B cell (primary cell): ENCODE measurements around the gene MEGF11. TPM values are rescaled to one million over a fixed set of nuclear protein-coding genes. Genes with fewer than 3 reads are reported as not detected.

ENCODE experiments used
- ATAC-seq: fragments of 200-7000 bp; cut with Tn5 transposase; one replicate; pipeline ENCODE4 v1.10.0; 2021; ENCODE audit warnings: low read depth, mild to moderate bottlenecking, moderate number of reproducible peaks, moderate library complexity
- CTCF ChIA-PET: fragments of 350-600 bp; sonication (Branson Sonifier 250); formaldehyde crosslinking; loops from one replicate; lab custom pipeline; 2021; ENCODE audit warnings: antibody characterized with exemption, inconsistent platforms; lab: Charles Lee
- POLR2A ChIA-PET: fragments of 350-600 bp; sonication (Branson Sonifier 250); formaldehyde crosslinking; loops from one replicate; lab custom pipeline; 2021; ENCODE audit warnings: antibody characterized with exemption; lab: Charles Lee
- DNase-seq: peaks from one replicate; pipeline ENCODE4 v3.0.0; 2013
- H2AFZ ChIP-seq: 2 replicates; pipeline ENCODE4 v1.6.1; 2012; ENCODE audit warnings: mild to moderate bottlenecking, low read depth, low read length; ENCODE audit not compliant: insufficient read depth, poor library complexity, severe bottlenecking
- H3K27ac ChIP-seq, 2 donors: 1 replicate in 1 of 2; 2 replicates in 1 of 2; pipeline ENCODE4 v1.5.1; 2012 to 2013; ENCODE audit warnings: low read length in 2 of 2, mild to moderate bottlenecking in 2 of 2, moderate library complexity in 1 of 2
- H3K27me3 ChIP-seq, 4 experiments: fragments of 200-600 bp in 1 of 4; sonication (generic) in 1 of 4; replicated peaks in 1 of 4; 1 replicate in 2 of 4; 2 replicates in 2 of 4; pipeline versions ENCODE4 v1.6.1 to v1.7.0; 2013 to 2016; ENCODE audit warnings: low read length in 3 of 4, mild to moderate bottlenecking in 2 of 4, mixed read lengths in 1 of 4, moderate library complexity in 1 of 4; ENCODE audit not compliant: insufficient read depth in 4 of 4, control insufficient read depth in 3 of 4; ENCODE audit errors: control extremely low read depth in 1 of 4
- H3K36me3 ChIP-seq, 2 experiments: replicated peaks in 1 of 2; 1 replicate in 1 of 2; 2 replicates in 1 of 2; pipeline versions ENCODE4 v1.6.1 to v1.7.1; 2013; ENCODE audit warnings: low read length in 1 of 2; ENCODE audit not compliant: insufficient read depth in 2 of 2, control insufficient read depth in 1 of 2; ENCODE audit errors: control extremely low read depth in 1 of 2, extremely low read depth in 1 of 2
- H3K4me1 ChIP-seq, 2 donors: fragments of 200-600 bp in 1 of 2; sonication (generic) in 1 of 2; 1 replicate in 1 of 2; 2 replicates in 1 of 2; pipeline versions ENCODE4 v1.5.1 to v1.6.1; 2013 to 2017; ENCODE audit warnings: low read length in 2 of 2; ENCODE audit not compliant: control insufficient read depth in 2 of 2, insufficient read depth in 2 of 2
- H3K4me2 ChIP-seq: replicated peaks from 2 replicates; pipeline ENCODE3; 2012; ENCODE audit warnings: mild to moderate bottlenecking, low read depth, low read length; ENCODE audit not compliant: poor library complexity, severe bottlenecking
- H3K4me3 ChIP-seq, 5 experiments: fragments of 200-600 bp in 1 of 5; sonication (generic) in 1 of 5; 1 replicate in 3 of 5; 2 replicates in 2 of 5; pipeline versions ENCODE4 v1.5.1 to v1.7.0; 2011 to 2016; ENCODE audit warnings: low read length in 4 of 5, mild to moderate bottlenecking in 4 of 5, low read depth in 2 of 5, control low read depth in 1 of 5, moderate library complexity in 1 of 5; ENCODE audit not compliant: insufficient read depth in 1 of 5; ENCODE audit errors: control extremely low read depth in 1 of 5, extremely low read depth in 1 of 5
- H3K79me2 ChIP-seq: fragments of 200-600 bp; sonication (generic); one replicate; pipeline ENCODE4 v1.6.0; 2016; ENCODE audit warnings: low read length; ENCODE audit not compliant: control insufficient read depth, insufficient read depth
- H3K9ac ChIP-seq: fragments of 200-600 bp; sonication (generic); 2 replicates; pipeline ENCODE4 v1.6.1; 2017; ENCODE audit warnings: mild to moderate bottlenecking, low read length, moderate library complexity
- H3K9me3 ChIP-seq, 3 donors: one replicate each; pipeline versions ENCODE4 v1.6.1 to v1.7.1; 2013; ENCODE audit warnings: low read length in 2 of 3; ENCODE audit not compliant: control insufficient read depth in 2 of 3, insufficient read depth in 1 of 3; ENCODE audit errors: control extremely low read depth in 1 of 3
- H4K20me1 ChIP-seq: 2 replicates; pipeline ENCODE4 v1.6.0; 2012; ENCODE audit warnings: mild to moderate bottlenecking, low read length; ENCODE audit not compliant: insufficient read depth, control insufficient read depth, poor library complexity, severe bottlenecking
- H3K27ac Mint-ChIP-seq: one replicate; pipeline ENCODE4 v1.8.0; 2021; ENCODE audit warnings: mixed read lengths
- H3K27me3 Mint-ChIP-seq: one replicate; pipeline ENCODE4 v1.8.0; 2021; ENCODE audit warnings: mixed read lengths
- H3K4me1 Mint-ChIP-seq: one replicate; pipeline ENCODE4 v1.8.0; 2021; ENCODE audit warnings: mixed read lengths
- H3K4me3 Mint-ChIP-seq: one replicate; pipeline ENCODE4 v1.8.0; 2021; ENCODE audit warnings: mixed read lengths
- H3K9me3 Mint-ChIP-seq: one replicate; pipeline ENCODE4 v1.8.0; 2022; ENCODE audit warnings: mixed read lengths; ENCODE audit not compliant: insufficient read depth
- CTCF ChIP-seq: fragments of 200-600 bp; IDR thresholded peaks from one replicate; pipeline ENCODE4 v1.8.0; 2022; ENCODE audit warnings: antibody characterized with exemption, mild to moderate bottlenecking
- EZH2 ChIP-seq: IDR thresholded peaks from 2 replicates; pipeline ENCODE4 v1.6.1; 2012; ENCODE audit warnings: borderline replicate concordance, low read depth, mild to moderate bottlenecking, moderate library complexity, low read length; ENCODE audit not compliant: insufficient read depth, poor library complexity, severe bottlenecking
- WGBS: methylation state at CpG from one replicate; pipeline ENCODE4 v1.1.5; 2013; ENCODE audit warnings: missing lambda C conversion rate; ENCODE audit not compliant: insufficient coverage; 5-methylcytosine and 5-hydroxymethylcytosine counted together
- intact Hi-C: fragments of 100-400 bp; cut with micrococcal nuclease; formaldehyde crosslinking; loops from one replicate; pipeline ENCODE4 v1.10.0; 2022
- polyA plus RNA-seq: library from polyadenylated mRNA; depleted of rRNA; stranded (reverse); fragments of >200 nt; gene quantifications from 2 replicates; pipeline ENCODE4 v1.2.3, GENCODE V29; 2012
- total RNA-seq, 2 donors: library from RNA; stranded (reverse); fragments of 120-200 nt in 1 of 2; gene quantifications; 1 replicate in 1 of 2; 2 replicates in 1 of 2; pipeline versions ENCODE4 v1.2.3 to v1.2.4, GENCODE V29; 2013 to 2022

MEGF11 gene
- total and polyA plus RNA-seq, 2 donors (not counting 1 experiment from before 2014, with no cell fraction given), result 0.04 to 0.34 TPM

- Histone ChIP-seq H3K4me3 (no peak overlapping the region), H3K27me3 (peaks cover 0 to 3% (median 0%) of the 10 kb centered on the region in 4 experiments), H3K36me3 (no peaks in the 10 kb centered on the region), H3K4me2 (no peak overlapping the region), H4K20me1 (no peaks in the 10 kb centered on the region), H3K4me1 (no peaks in the 10 kb centered on the region), H3K9me3 (no peaks in the 10 kb centered on the region), H3K79me2 (no peaks in the 10 kb centered on the region), H2AFZ (no peak overlapping the region), H3K9ac (no peak overlapping the region), H3K27ac (no peak overlapping the region)
- no peak overlapping the region for H3K27ac Mint-ChIP-seq
- intact Hi-C loops, result no loop called here
- 86% methylated on average over 6 of the region's 6 CpGs for WGBS
- H3K4me1 Mint-ChIP-seq, result no peaks in the 10 kb centered on the region
- ChIA-PET POLR2A (no interaction called here), CTCF (no interaction called here)
- ATAC-seq (no peak), DNase-seq (no peak)
- H3K27me3 Mint-ChIP-seq, result peaks cover 36% of the 10 kb centered on the region
- TF ChIP-seq CTCF (no peak), EZH2 (no peak)
- H3K9me3 Mint-ChIP-seq, result no peaks in the 10 kb centered on the region
- H3K4me3 Mint-ChIP-seq, result no peak overlapping the region
Measured at GRCh38 chr15:66131831-66132230, 121.7 kb downstream of the MEGF11 start.

GRCh38 chr15:66131200-66131599 is 122.3 kb downstream of the MEGF11 start:
- WGBS, result 71% methylated on average over 4 of the region's 4 CpGs

More at GRCh38 chr15:66131200-66131599, 122.3 kb downstream of the MEGF11 start:
- no peak overlapping the region for H3K4me2 ChIP-seq
- no peaks in the 10 kb centered on the region for H3K4me1 ChIP-seq
- no peak for TF ChIP-seq EZH2
- TF ChIP-seq CTCF, result no peak
- H3K79me2 ChIP-seq, result no peaks in the 10 kb centered on the region
- no peaks in the 10 kb centered on the region for H3K4me1 Mint-ChIP-seq
- ChIA-PET CTCF (no interaction called here), POLR2A (no interaction called here)
- intact Hi-C loops, result no loop called here
- no peak overlapping the region for H2AFZ ChIP-seq
- H3K9me3 ChIP-seq, result no peaks in the 10 kb centered on the region
- no peak overlapping the region for H3K27ac ChIP-seq
- no peak overlapping the region for H3K4me3 Mint-ChIP-seq
- H3K4me3 ChIP-seq, result no peak overlapping the region
- no peaks in the 10 kb centered on the region for H4K20me1 ChIP-seq
- no peak for DNase-seq
- H3K9me3 Mint-ChIP-seq, result no peaks in the 10 kb centered on the region
- H3K36me3 ChIP-seq, result no peaks in the 10 kb centered on the region
- no peak overlapping the region for H3K9ac ChIP-seq
- no peak for ATAC-seq
- H3K27ac Mint-ChIP-seq, result no peak overlapping the region
- H3K27me3 ChIP-seq, result peaks cover 0 to 3% (median 0%) of the 10 kb centered on the region in 4 experiments
- peaks cover 36% of the 10 kb centered on the region for H3K27me3 Mint-ChIP-seq
